ENCODE measurements around the gene BORCS5.
"Not testable (repeated sequence)": the region's sequence is repeated elsewhere in the genome, so short reads cannot be mapped to it uniquely, and the experiment has no call there.

BORCS5 gene

DNA sequence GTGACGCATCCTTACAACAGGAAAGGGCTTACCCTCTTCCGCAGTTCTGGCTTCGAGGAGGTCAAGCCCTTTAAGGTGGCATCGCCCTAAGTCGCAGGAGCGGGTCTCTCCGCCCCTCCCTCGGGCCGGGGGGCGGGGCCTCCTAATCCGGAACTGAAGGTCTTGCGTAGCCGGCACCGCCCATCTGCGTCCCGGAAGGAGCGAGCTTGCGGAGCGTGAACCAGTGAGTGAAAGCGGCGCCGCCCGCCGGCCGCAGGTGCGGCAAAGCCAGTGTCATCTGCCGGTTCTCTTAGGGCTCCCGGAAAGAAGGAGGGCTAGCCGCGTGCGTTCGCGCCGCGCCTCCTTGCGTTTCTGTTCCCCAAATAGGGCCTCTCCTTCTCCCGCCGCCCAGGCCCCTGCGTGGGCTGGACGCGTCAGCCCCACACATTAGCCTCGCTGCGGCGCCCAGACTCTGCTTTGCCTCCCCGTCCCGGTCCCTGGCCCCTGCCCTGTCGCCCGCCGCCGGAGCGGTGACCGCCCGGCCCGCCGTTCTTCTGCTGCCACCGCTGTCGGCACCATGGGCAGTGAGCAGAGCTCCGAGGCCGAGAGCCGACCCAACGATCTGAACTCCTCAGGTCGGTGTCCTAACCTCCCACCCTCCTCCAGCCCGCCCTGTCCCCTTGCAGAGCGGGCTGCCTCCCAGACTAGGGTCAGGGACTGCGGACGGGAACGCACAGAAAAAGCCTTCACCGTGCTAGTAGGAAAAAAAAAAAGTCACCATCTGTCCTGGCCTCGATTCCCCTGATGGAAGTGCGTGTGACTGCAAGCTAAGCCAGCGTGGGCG, at the start of gene BORCS5:
Gene BORCS5, plus strand, starts transcription at position 183 of the 823 bp plus-strand sequence. Its CDS starts 374 bp downstream, at position 557.
- peak; percentile 94 to 97 for DNase-seq (ENCODE audit: extremely low read depth in 1 of 2, low read depth in 1 of 2)

DNA sequence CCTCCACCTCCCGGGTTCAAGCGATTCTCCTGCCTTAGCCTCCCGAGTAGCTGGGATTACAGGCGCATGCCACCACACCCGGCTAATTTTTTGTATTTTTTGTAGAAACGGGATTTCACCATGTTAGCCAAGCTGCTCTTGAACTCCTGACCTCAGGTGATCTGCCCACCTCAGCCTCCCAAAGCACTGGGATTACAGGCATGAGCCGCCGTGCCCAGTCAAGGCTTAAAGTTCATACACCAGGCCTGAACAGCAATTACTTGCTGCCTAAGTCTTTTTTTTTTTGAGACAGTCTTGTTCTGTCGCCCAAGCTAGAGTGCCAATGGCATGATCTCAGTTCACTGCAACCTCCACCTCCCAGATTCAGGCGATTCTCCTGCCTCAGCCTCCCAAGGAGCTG, 46.2 kb upstream of the BORCS5 start:
- not testable (repeated sequence) for DNase-seq (ENCODE audit: extremely low read depth in 1 of 2, low read depth in 1 of 2)

DNA sequence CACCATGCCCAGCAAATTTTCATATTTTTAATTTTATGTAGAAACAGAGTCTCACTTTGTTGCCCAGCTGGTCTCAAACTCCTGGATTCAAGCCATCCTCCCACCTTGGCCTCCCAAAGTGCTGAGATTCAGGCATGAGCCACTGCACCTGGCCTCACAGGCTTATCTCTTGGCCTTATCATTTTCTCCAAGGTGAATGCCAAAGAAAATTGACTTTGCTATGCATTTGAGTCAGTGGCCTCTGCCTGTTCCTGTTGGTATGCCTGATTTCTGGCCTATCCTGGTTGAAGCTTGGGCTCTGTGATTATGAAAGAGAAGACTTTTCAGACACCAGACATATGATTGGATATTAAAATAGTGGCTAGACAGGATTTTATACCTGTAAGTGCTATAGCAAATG, 41.0 kb upstream of the BORCS5 start:
- DNase-seq (ENCODE audit: extremely low read depth in 1 of 2, low read depth in 1 of 2) = no peak

DNA sequence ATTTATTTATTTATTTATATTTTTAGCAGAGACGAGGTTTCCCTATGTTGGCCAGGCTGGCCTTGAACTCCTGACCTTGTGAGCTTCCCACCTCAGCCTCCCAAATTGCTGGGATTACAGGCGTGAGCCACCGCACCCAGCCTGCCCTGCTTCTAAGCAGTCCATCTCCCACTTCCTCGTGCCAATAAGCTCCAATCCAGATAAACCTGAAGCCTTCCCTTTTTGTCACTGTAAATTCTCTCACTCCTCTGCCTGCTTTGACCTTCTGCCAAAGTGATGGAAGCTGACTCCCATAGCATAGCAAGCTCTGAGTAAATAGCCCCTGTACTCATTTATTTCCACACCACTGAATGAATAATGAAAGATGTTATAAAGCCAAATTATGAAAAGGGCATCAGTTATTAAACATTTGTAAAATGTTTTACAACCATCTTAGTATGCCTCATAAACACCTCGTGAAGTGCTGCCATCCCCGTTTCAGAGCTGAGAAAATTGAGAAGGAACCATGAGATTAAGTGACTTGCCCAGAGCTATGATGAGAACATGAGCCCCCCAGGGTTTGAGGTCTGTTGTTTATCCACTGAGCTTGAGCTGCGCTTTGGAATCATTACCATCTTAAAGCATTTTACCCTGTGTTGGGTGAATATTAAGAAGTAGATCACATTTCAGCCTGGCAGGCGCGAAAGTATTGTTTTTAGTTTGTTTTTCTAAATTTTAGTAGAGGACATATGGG, 37.3 kb upstream of the BORCS5 start:
- DNase-seq (ENCODE audit: extremely low read depth in 1 of 2, low read depth in 1 of 2) = no peak

DNA sequence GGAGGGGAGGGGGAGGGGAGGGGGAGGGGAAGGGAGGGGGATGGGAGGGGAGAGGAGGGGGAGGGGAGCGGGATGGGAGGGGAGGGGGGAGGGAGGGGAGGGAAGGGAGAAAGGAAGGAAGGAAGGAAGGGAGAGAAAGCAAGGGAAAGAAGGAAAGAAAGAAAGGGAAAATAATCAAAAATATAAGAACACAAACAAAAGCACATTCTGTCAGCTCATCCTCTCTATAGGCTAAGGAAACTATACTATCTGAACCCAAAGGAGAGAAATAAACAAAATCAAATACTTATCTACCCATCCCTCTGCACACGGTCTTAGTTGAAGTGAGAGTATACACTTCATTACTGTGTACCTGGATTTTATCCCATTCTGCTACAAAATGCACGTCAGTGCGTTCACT, 33.8 kb upstream of the BORCS5 start:
- DNase-seq (ENCODE audit: extremely low read depth in 1 of 2, low read depth in 1 of 2) = no peak

DNA sequence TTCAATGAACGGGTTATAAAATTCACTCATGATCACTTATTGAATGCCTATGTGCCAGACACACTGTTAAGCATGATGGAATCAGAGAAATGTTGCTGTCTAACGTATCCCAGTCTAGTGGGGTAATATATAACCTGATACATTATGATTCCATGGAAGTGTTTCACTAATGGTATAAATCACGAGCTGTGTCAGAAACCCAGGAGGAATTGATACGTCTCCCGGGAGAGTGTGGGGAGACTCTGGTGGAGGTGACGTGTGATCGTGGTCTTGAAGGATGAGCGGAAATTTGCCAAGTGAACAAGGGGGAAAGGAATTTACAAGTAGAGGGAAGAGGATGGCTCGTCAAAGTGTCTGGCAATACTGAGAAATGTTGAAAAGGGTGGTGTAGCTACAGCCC, 33.3 kb upstream of the BORCS5 start:
- DNase-seq (ENCODE audit: extremely low read depth in 1 of 2, low read depth in 1 of 2) = no peak

DNA sequence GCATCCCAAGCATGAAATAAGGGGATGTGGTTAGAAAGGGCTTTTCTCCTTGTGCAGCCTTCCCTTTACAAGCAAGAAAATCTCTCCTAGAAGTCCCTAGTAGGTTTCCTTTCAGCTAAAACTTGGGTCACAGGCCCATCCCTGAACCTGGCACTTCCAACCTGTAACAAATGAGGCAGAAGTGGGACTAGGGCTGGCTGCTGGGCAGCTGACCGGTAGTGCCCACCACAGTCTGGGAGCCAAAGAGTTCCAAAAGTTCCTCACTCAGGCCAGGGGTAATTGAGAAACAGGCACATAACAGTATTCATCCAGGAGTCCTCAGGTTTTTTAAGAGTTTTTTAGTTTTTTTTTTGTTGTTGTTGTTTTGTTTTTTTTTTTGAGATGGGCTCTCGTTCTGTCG, 30.6 kb upstream of the BORCS5 start:
- no peak for DNase-seq (ENCODE audit: extremely low read depth in 1 of 2, low read depth in 1 of 2)

DNA sequence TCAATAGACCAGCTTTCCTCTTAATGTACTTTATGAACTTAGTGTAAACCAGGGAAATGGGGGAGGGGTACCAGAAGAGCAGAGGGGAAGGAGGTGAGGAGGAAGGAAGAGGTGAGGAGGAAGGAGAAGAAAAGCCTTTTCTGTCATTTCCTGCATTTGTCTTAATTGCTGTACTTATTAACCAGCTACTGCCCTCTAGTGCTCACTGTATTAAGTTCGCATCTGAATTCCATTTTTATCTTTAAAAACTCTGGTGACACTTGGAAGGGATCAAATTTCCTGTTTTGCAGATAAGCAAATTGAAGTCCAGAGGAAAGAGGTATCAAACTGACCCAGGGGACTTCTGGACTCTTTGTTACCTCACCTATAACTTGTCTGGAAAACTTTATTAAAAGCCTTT, 29.1 kb upstream of the BORCS5 start:
- DNase-seq (ENCODE audit: extremely low read depth in 1 of 2, low read depth in 1 of 2) = no peak

DNA sequence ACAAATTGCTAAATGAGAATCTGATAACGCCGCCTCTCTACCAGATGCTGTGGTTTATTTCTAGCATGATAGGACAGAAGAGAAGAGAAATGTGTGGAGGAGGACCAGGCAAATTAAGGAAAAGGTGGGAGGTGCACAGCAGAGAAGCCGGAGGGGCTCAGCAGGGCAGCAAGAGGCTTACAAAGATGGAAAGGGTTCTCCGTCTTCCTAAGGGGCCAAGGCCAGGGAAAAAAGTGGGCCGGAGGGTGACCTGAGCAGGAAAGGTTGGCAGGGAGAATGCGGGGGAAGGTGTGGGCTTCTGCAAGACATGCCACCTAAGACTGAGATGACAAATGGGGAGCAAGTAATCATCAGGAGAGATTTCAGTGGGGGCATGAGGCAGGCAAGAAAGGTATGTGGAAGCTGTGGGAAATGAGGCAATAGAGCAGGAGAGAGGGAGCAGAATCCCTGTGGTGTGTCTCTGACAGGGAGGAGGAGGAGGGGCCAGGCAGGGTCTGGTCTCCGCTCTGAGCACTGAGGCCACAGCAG, 25.6 kb upstream of the BORCS5 start:
- DNase-seq (ENCODE audit: extremely low read depth in 1 of 2, low read depth in 1 of 2) = no peak

DNA sequence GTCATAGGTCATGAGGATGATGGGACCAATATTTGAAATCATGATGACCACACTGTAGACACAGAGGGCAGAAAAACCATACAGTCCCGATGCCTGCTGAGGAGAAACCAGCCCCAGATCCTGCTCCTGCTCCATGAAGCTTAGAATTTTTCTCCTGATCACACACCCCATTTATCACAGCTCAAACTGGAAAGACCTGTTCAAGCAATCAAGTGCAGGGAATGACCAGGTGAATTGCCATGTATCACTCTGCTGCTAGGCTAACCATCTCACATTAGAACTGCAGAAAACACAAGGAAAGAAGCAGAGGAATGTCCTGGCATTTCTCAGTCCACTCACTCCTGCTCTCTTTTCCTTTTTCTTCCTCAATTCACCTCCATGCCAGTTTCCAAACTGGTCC, 25.0 kb upstream of the BORCS5 start:
- no peak for DNase-seq (ENCODE audit: extremely low read depth in 1 of 2, low read depth in 1 of 2)

DNA sequence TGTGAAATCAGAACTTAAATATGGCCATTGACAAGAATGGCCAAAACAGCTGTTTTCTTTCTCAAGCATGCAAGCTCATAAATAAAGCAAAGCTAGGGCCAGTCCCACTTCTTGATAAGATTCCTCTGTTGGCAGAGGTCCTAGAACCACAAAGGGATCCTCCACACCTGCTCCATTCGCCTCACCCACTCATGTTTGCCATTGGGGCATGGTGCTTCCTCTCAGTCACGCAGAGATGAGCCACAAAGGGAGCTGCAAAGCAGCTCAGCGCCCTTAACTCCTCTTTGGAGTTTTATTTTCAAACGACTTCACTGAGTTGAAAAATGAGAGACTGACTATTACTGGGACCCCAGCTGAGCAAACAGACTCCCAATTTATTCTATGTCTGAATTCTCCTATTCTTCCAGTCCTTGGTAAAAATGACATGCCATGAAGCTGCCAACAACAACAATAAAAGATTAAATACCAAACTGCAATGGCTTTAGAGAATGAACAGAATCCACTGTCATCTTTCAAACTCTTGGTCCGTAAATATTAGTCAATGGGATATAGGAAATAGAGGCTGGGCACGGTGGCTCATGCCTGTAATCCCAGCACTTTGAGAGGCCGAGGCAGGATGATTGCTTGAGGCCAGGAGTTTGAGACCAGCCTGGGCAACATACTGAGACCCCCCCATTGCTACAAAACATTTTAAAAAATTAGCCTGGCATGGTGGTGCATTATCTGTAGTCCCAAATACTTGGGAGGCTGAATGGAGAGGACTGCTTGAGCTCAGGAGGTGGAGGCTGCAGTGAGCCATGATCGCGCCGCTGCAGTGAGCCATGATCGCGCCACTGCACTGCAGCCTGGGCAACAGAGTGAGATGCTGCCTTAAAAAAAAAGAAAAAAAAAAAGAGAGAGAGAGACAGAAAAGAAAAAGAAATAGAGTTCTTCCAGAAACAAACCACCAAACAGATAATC, 23.2 kb upstream of the BORCS5 start:
- DNase-seq (ENCODE audit: extremely low read depth in 1 of 2, low read depth in 1 of 2) = no peak

DNA sequence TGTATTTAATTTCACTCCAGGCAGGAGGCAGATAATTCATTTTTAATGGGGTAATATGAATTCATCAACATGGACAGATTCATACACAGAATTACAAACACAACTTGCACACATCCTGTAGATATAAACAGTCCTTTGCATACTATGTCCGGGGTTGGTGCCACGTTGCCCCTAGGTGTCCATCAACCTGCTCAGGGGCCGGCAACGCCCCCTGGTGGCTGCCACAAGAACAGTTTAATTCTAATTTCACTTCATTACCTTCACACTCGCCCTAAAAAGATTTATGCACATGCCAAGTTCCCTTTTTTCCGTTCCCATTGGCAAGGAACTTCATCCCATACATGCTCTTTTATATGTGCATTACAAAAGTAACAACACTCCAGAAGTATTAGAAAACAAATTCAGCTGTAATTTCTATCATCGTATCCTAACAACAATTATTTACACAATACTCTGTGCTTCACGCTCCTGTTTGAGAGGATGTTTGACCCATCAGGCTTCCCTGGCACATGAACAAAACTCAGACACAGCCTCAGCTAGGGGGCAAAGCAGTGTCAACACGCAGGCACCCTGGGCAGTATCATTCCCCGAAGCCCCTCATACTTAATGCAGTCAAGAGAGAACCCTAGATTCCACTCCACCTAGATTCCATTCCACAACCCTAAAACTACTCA, 22.4 kb upstream of the BORCS5 start:
- DNase-seq (ENCODE audit: extremely low read depth in 1 of 2, low read depth in 1 of 2) = peak in 1 of 2 donors; percentile 40

DNA sequence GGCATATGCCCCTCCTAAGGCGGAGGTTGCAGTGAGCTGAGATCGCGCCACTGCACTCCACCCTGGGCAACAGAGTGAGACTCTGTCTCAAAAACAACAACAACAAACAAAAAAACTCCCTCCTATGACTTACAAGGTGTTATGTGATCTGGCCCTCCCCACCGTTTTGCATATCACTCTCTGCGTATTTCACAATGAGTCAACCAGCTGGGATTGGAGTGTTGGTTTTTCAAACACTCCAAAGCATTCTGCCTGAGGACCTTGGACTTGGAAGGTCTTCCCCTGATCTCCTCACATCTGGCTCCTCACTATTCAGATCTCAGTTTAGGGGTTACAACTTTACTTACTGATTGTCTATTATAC, 20.8 kb upstream of the BORCS5 start:
- DNase-seq (ENCODE audit: extremely low read depth in 1 of 2, low read depth in 1 of 2) = no peak

DNA sequence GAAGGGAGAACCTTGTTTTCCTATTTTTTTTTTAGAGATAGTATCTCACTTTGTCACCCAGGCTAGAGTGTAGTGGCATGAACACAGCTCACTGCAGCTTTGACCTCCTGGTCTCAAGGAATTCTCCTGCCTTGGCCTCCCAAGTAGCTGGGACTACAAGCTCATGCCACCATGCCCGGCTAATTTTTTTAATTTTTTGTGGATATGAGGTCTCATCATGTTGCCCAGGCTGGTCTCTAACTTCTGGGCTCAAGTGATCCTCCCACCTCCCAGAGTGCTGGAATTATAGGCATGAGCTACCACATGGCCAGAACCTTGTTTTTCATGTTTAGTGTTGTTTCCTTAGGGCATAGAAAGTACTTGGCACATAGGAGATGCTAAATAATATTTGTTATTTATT, 20.4 kb upstream of the BORCS5 start:
- DNase-seq (ENCODE audit: extremely low read depth in 1 of 2, low read depth in 1 of 2) = no peak

DNA sequence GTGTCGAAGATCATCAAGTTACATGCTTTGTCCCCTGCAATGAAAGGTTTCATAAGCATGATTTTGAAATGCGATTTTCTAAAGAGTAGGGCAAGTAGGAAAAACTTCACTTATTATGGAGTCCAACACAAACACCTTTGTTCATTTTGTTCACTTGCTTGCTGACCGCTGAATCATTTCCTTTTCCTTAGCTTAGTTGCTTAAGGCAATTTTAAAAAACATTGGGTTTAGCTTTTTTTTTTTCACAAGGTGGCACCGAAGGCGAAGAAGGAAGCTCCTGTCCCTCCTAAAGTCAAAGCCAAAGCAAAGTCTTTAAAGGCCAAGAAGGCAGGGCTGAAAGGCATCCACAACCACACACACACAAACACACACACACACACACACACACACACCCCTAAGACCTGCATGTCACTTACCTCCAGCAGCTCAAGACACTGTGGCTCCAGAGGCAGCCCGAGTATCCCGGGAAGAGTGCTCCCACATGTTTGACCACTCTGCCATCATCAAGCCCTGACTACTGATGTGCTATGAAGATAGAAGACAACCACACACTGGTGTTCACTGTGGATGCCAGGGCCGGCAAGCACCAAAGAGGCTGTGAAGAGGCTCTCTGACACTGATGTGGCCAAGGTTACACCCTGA, 18.2 kb upstream of the BORCS5 start:
- no peak for DNase-seq (ENCODE audit: extremely low read depth in 1 of 2, low read depth in 1 of 2)

DNA sequence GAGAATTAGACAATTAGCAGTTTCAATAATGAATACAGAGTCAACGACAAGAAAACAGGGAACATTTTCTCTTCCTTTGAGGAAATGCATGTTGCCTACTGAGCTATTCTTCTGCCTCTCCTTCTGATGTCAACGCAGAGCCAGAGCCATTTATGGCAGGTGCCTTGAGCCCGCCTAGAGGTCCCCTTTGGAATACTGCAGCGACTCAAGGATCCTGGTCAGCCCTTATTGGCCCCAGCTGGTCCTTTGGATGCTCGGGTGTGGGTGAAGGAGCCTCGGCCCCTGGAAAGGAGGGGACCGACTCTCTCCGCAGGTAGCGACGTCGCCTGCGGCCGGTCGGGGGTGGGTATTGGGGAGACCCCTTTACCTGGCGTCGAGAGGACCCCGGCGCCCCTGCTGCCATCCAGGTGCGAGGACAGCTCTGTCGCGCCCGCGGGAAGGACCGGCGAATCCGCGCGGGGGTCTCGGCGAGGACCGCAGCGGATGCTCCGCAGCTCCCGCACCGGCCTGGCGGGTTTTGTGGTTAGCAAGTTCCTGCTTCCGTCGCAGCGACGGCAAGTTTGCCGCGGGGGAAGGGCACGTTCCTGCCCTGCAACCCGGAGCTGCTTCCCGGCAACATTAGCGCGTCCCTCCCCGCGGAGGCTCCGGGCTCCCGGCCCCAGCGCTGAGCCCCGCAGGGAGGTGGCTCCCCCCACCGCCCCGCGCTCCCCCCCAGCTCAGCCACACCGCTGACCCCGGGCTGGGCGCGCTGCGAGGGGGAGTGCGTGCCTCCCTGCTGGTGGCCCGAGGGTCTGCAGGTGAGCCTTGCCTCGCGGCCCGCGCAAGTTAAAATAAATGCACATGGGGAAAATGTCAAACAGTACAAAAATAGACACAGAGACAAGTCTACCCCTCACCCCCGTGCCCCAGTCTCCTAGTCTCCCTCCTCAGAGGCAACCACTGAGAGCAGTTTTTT, 6.9 kb upstream of the BORCS5 start, which contains the start of gene MANSC1:
Gene MANSC1, minus strand, starts transcription at position 532 of the 955 bp plus-strand sequence. CDS start 6,928 bp downstream, outside the sequence.
- DNase-seq (ENCODE audit: extremely low read depth in 1 of 2, low read depth in 1 of 2) = peak in 1 of 2 donors; percentile 14

DNA sequence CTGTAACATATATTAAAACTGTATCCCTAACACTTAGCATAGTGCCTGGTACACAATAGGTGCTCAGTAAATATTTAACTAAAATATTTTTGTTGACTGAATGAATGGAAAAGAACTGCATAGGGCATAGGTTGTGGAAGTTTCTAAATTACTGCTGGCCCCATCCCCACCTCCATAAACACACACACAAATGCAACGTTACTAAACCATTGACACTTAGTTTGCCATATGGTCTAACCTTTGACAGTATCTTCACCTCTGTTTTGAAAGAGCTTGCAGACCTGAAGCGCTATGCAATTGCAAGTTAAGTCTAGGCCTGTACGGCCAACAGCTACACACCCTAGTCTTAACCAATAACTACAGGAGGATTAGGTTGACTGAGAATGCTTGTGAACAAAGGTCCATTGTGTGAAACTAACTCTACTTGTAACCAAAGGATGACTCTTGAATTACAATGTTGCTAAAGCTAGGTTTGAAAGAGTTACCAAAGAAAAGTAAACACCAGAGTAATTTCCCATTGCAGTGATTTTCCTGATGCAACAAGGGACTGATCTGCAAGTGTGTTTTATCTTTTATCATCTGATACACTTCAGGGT, 5.9 kb upstream of the BORCS5 start:
- no peak for DNase-seq (ENCODE audit: extremely low read depth in 1 of 2, low read depth in 1 of 2)

DNA sequence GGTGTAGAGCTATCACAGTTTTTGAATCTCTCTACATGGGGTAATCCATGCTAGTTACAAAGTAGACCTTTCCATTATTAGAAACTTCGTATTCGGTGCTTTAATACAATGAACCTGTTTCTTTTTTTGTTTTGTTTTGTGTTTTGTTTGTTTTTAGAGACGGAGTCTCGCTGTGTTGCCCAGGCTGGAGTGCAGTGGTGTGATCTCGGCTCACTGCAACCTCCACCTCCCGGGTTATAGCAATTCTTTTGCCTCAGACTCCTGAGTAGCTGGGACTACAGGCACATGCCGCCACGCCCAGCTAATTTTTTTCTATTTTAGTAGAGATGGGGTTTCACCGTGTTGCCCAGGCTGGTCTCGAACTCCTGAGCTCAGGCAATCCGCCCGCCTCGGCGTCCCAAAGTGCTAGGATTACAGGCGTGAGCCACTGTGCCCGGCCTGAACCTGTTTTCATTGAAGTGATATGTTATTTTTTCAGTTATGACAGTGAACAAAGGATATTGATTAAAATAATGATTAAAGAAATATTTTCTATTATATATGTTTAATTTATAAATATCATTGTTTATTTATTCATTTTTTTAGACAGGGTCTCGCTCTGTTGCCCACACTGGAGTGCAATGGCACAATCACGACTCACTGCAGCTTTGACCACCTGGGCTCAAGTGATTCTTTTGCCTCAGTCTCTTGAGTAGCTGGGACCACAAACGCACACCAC, 5.3 kb upstream of the BORCS5 start:
- not testable (repeated sequence) for DNase-seq (ENCODE audit: extremely low read depth in 1 of 2, low read depth in 1 of 2)

Data from activated CD8-positive, alpha-beta memory T cell treated with anti-CD3 and anti-CD28 coated beads for 1 hour (primary cell).